Measurements from ENCODE around the gene CHAD.

CHAD gene

GRCh38 chr17:50498021-50498874 lies 29.6 kb upstream of the CHAD start:
- no peak overlapping the region for H2AK5ac ChIP-seq (ENCODE audit: low read length)
- H3K27me3 ChIP-seq (ENCODE audit: insufficient read depth, low read length): peaks cover 2% of the 10 kb centered on the region
- peaks cover 2% of the 10 kb centered on the region for H3K9me3 ChIP-seq (ENCODE audit: insufficient read depth, low read depth, low read length)
- H4K8ac ChIP-seq (ENCODE audit: low read depth, low read length): no peak overlapping the region
- no peaks in the 10 kb centered on the region for H3K36me3 ChIP-seq (ENCODE audit: control insufficient read depth in 1 of 2, insufficient read depth in 2 of 2, low read length in 2 of 2)
- no CpG with 5 or more reads among the region's 7 CpGs for WGBS (ENCODE audit: extremely low coverage, insufficient coverage, insufficient read length)
- H3K9ac ChIP-seq (ENCODE audit: low read length): no peak overlapping the region
- peak in 1 of 2 donors; percentile 36 for DNase-seq
- no peaks in the 10 kb centered on the region for H3K79me1 ChIP-seq (ENCODE audit: low read length)
- no peak overlapping the region for H3K18ac ChIP-seq (ENCODE audit: low read length)
- no peak overlapping the region for H3K14ac ChIP-seq (ENCODE audit: low read length)
- H3K4me3 ChIP-seq (ENCODE audit: low read depth, low read length): no peak overlapping the region
- no peak overlapping the region for H3K4me2 ChIP-seq (ENCODE audit: low read length)
- H4K91ac ChIP-seq (ENCODE audit: low read depth, low read length): no peak overlapping the region
- no peak overlapping the region for H2BK12ac ChIP-seq (ENCODE audit: low read length)
- H2BK120ac ChIP-seq (ENCODE audit: insufficient read depth, low read length, poor library complexity): no peak overlapping the region
- H4K12ac ChIP-seq (ENCODE audit: low read depth, low read length): no peak overlapping the region
- no peak overlapping the region for H2AFZ ChIP-seq (ENCODE audit: insufficient read depth, low read length, poor library complexity)
- H3K27ac ChIP-seq (ENCODE audit: low read depth, low read length): no peak overlapping the region
- H3K4me1 ChIP-seq (ENCODE audit: control insufficient read depth in 1 of 2, insufficient read depth in 2 of 2, low read length in 2 of 2): peaks cover 5 to 6% of the 10 kb centered on the region in 2 experiments
- H3K79me2 ChIP-seq (ENCODE audit: control insufficient read depth, insufficient read depth, low read length, poor library complexity): no peaks in the 10 kb centered on the region
- no peak overlapping the region for H3K23ac ChIP-seq (ENCODE audit: low read length)
- no peak overlapping the region for H2BK5ac ChIP-seq (ENCODE audit: low read depth, low read length, poor library complexity)
- no peak overlapping the region for H3K4ac ChIP-seq (ENCODE audit: low read depth, low read length)

DNA sequence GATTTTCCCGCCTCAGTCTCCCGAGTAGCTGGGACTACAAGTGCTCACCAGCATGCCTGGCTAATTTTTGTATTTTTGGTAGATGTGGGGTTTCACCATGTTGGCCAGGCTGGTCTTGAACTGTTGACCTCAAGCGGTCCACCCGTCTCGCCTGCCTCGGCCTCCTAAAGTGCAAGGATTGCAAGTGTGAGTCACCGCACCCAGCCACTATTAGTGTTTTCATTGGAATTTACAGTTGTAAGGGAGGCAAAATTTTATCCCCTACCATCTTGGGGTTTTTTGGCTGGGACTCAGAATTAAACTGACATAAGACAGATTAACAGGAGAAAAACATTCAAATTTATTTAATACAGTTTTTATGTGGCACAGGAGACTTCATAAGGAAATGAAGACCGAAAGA lies 27.2 kb upstream of the CHAD start:
- H3K4me2 ChIP-seq (ENCODE audit: low read length): no peak overlapping the region
- H2BK120ac ChIP-seq (ENCODE audit: insufficient read depth, low read length, poor library complexity): no peak overlapping the region
- H4K8ac ChIP-seq (ENCODE audit: low read depth, low read length): no peak overlapping the region
- no peak overlapping the region for H2AK5ac ChIP-seq (ENCODE audit: low read length)
- no peak overlapping the region for H3K4ac ChIP-seq (ENCODE audit: low read depth, low read length)
- H3K23ac ChIP-seq (ENCODE audit: low read length): no peak overlapping the region
- no peak overlapping the region for H3K14ac ChIP-seq (ENCODE audit: low read length)
- DNase-seq: peak in 1 of 2 donors; percentile 30
- H3K18ac ChIP-seq (ENCODE audit: low read length): no peak overlapping the region
- H2AFZ ChIP-seq (ENCODE audit: insufficient read depth, low read length, poor library complexity): no peak overlapping the region
- H4K12ac ChIP-seq (ENCODE audit: low read depth, low read length): no peak overlapping the region
- H3K36me3 ChIP-seq (ENCODE audit: control insufficient read depth in 1 of 2, insufficient read depth in 2 of 2, low read length in 2 of 2): no peaks in the 10 kb centered on the region
- H2BK5ac ChIP-seq (ENCODE audit: low read depth, low read length, poor library complexity): no peak overlapping the region
- no peak overlapping the region for H2BK12ac ChIP-seq (ENCODE audit: low read length)
- no peaks in the 10 kb centered on the region for H3K27me3 ChIP-seq (ENCODE audit: insufficient read depth, low read length)
- H3K4me3 ChIP-seq (ENCODE audit: low read depth, low read length): no peak overlapping the region
- H3K79me1 ChIP-seq (ENCODE audit: low read length): no peaks in the 10 kb centered on the region
- H3K9me3 ChIP-seq (ENCODE audit: insufficient read depth, low read depth, low read length): peaks cover 2% of the 10 kb centered on the region
- no peak overlapping the region for H3K9ac ChIP-seq (ENCODE audit: low read length)
- peaks cover 5 to 6% of the 10 kb centered on the region in 2 experiments for H3K4me1 ChIP-seq (ENCODE audit: control insufficient read depth in 1 of 2, insufficient read depth in 2 of 2, low read length in 2 of 2)
- no peak overlapping the region for H4K91ac ChIP-seq (ENCODE audit: low read depth, low read length)
- H3K79me2 ChIP-seq (ENCODE audit: control insufficient read depth, insufficient read depth, low read length, poor library complexity): no peaks in the 10 kb centered on the region
- no CpG with 5 or more reads among the region's 8 CpGs for WGBS (ENCODE audit: extremely low coverage, insufficient coverage, insufficient read length)
- no peak overlapping the region for H3K27ac ChIP-seq (ENCODE audit: low read depth, low read length)

GRCh38 chr17:50495217-50495823 lies 26.6 kb upstream of the CHAD start:
- Histone ChIP-seq H3K4me1 (ENCODE audit: control insufficient read depth in 1 of 2, insufficient read depth in 2 of 2, low read length in 2 of 2) (peaks cover 5 to 6% of the 10 kb centered on the region in 2 experiments), H3K4me2 (ENCODE audit: low read length) (no peak overlapping the region), H3K79me2 (ENCODE audit: control insufficient read depth, insufficient read depth, low read length, poor library complexity) (no peaks in the 10 kb centered on the region), H3K4me3 (ENCODE audit: low read depth, low read length) (no peak overlapping the region), H2AFZ (ENCODE audit: insufficient read depth, low read length, poor library complexity) (no peak overlapping the region), H2BK12ac (ENCODE audit: low read length) (no peak overlapping the region), H3K23ac (ENCODE audit: low read length) (no peak overlapping the region), H4K8ac (ENCODE audit: low read depth, low read length) (no peak overlapping the region), H3K36me3 (ENCODE audit: control insufficient read depth in 1 of 2, insufficient read depth in 2 of 2, low read length in 2 of 2) (no peaks in the 10 kb centered on the region), H4K91ac (ENCODE audit: low read depth, low read length) (no peak overlapping the region), H3K14ac (ENCODE audit: low read length) (no peak overlapping the region), H2AK5ac (ENCODE audit: low read length) (no peak overlapping the region), H3K9ac (ENCODE audit: low read length) (no peak overlapping the region), H3K18ac (ENCODE audit: low read length) (no peak overlapping the region), H2BK120ac (ENCODE audit: insufficient read depth, low read length, poor library complexity) (no peak overlapping the region), H4K12ac (ENCODE audit: low read depth, low read length) (no peak overlapping the region), H3K79me1 (ENCODE audit: low read length) (no peaks in the 10 kb centered on the region), H3K4ac (ENCODE audit: low read depth, low read length) (no peak overlapping the region), H3K27me3 (ENCODE audit: insufficient read depth, low read length) (no peaks in the 10 kb centered on the region), H3K27ac (ENCODE audit: low read depth, low read length) (no peak overlapping the region), H2BK5ac (ENCODE audit: low read depth, low read length, poor library complexity) (no peak overlapping the region), H3K9me3 (ENCODE audit: insufficient read depth, low read depth, low read length) (peaks cover 2% of the 10 kb centered on the region)
- WGBS (ENCODE audit: extremely low coverage, insufficient coverage, insufficient read length): no CpG with 5 or more reads among the region's 8 CpGs
- no peak for DNase-seq

- no peak overlapping the region for H3K18ac ChIP-seq (ENCODE audit: low read length)
- H2BK5ac ChIP-seq (ENCODE audit: low read depth, low read length, poor library complexity): no peak overlapping the region
- H3K27ac ChIP-seq (ENCODE audit: low read depth, low read length): no peak overlapping the region
- no peak overlapping the region for H4K8ac ChIP-seq (ENCODE audit: low read depth, low read length)
- no peak overlapping the region for H3K4me3 ChIP-seq (ENCODE audit: low read depth, low read length)
- no peak overlapping the region for H2BK120ac ChIP-seq (ENCODE audit: insufficient read depth, low read length, poor library complexity)
- no peak overlapping the region for H3K4me2 ChIP-seq (ENCODE audit: low read length)
- H3K27me3 ChIP-seq (ENCODE audit: insufficient read depth, low read length): no peaks in the 10 kb centered on the region
- H3K9me3 ChIP-seq (ENCODE audit: insufficient read depth, low read depth, low read length): peaks cover 2% of the 10 kb centered on the region
- no peaks in the 10 kb centered on the region for H3K79me1 ChIP-seq (ENCODE audit: low read length)
- no peak overlapping the region for H4K12ac ChIP-seq (ENCODE audit: low read depth, low read length)
- no CpG with 5 or more reads among the region's 3 CpGs for WGBS (ENCODE audit: extremely low coverage, insufficient coverage, insufficient read length)
- H3K4me1 ChIP-seq (ENCODE audit: control insufficient read depth in 1 of 2, insufficient read depth in 2 of 2, low read length in 2 of 2): peaks cover 5 to 6% of the 10 kb centered on the region in 2 experiments
- no peak overlapping the region for H2AFZ ChIP-seq (ENCODE audit: insufficient read depth, low read length, poor library complexity)
- no peak overlapping the region for H3K9ac ChIP-seq (ENCODE audit: low read length)
- H3K36me3 ChIP-seq (ENCODE audit: control insufficient read depth in 1 of 2, insufficient read depth in 2 of 2, low read length in 2 of 2): no peaks in the 10 kb centered on the region
- no peak overlapping the region for H4K91ac ChIP-seq (ENCODE audit: low read depth, low read length)
- no peak overlapping the region for H3K23ac ChIP-seq (ENCODE audit: low read length)
- H3K14ac ChIP-seq (ENCODE audit: low read length): no peak overlapping the region
- no peak for DNase-seq
- no peaks in the 10 kb centered on the region for H3K79me2 ChIP-seq (ENCODE audit: control insufficient read depth, insufficient read depth, low read length, poor library complexity)
- H2AK5ac ChIP-seq (ENCODE audit: low read length): no peak overlapping the region
- no peak overlapping the region for H3K4ac ChIP-seq (ENCODE audit: low read depth, low read length)
- H2BK12ac ChIP-seq (ENCODE audit: low read length): no peak overlapping the region
Observed at GRCh38 chr17:50493744-50494143, 25.1 kb upstream of the CHAD start.

All from trophoblast cell (in vitro differentiated cells and primary cell).